Memory B cell (primary cell): ENCODE results near the gene SLC25A21.
"Not testable (repeated sequence)": the region's sequence is repeated elsewhere in the genome, so short reads cannot be mapped to it uniquely, and the experiment has no call there.

Source experiments
- ATAC-seq: fragments of 150-1000 bp; cut with Tn5 transposase; 2 replicates; pipeline ENCODE4 v1.10.0; 2021; ENCODE audit warnings: low read depth, mild to moderate bottlenecking, moderate library complexity
- DNase-seq, 2 donors: peaks; one replicate each; pipeline ENCODE4 v3.0.0; 2022; ENCODE audit warnings: low spot score in 2 of 2
- H3K27ac Mint-ChIP-seq: one replicate; pipeline ENCODE4 v1.8.0; 2022; ENCODE audit warnings: mild to moderate bottlenecking, moderate library complexity, mixed read lengths
- H3K27me3 Mint-ChIP-seq: one replicate; pipeline ENCODE4 v1.8.0; 2022; ENCODE audit warnings: mixed read lengths
- H3K36me3 Mint-ChIP-seq: one replicate; pipeline ENCODE4 v1.8.0; 2022; ENCODE audit warnings: mild to moderate bottlenecking, mixed read lengths
- H3K4me1 Mint-ChIP-seq: one replicate; pipeline ENCODE4 v1.8.0; 2022; ENCODE audit warnings: mixed read lengths
- H3K4me3 Mint-ChIP-seq: one replicate; pipeline ENCODE4 v1.8.0; 2022; ENCODE audit warnings: mild to moderate bottlenecking, moderate library complexity, mixed read lengths
- H3K9me3 Mint-ChIP-seq: one replicate; pipeline ENCODE4 v1.8.0; 2022; ENCODE audit warnings: mixed read lengths

Gene SLC25A21

DNA sequence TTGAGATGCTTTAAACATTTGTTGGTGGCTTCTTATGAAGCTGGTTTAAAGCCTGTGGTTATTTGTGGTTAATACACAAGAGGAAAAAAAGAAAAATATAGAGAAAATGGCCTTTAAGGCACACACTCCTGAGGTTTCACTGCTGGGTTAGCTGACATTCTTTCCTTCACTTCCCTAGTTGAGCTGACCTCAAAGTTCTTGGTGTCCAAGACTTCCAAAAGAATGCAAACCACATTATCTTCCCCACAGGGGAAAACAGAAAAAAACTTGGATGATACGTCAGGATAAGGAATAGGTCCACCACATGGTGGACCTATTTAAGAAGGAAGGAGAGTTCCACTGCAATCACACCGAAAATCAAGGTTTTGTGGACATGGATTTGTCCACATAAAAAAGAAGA, 94.3 kb downstream of the SLC25A21 start:
- no peak overlapping the region for H3K27ac Mint-ChIP-seq

DNA sequence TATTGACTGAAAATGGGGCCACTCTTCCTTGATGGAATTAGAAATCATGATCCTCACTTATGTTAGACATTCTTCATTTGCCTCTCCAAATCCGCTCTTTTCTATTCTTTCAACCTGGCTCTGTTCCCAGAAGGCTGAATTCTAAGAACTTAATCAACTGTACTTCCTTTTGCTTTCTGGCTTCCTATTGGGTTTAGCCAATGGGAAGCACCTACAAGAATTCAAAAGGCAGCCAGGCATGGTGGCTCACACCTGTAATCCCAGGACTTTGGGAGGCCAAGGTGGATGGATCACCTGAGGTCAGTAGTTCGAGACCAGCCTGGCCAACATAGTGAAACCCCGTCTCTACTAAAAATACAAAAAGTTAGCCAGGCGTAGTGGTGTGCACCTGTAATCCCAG, 98.1 kb downstream of the SLC25A21 start:
- ATAC-seq, H3K4me1 Mint-ChIP-seq, H3K9me3 Mint-ChIP-seq, H3K27ac Mint-ChIP-seq, DNase-seq, H3K27me3 Mint-ChIP-seq, H3K4me3 Mint-ChIP-seq, H3K36me3 Mint-ChIP-seq: not testable (repeated sequence)

More for the DNA sequence above, 94.3 kb downstream of the SLC25A21 start:
- Mint-ChIP-seq H3K4me3 (no peak overlapping the region), H3K36me3 (no peaks in the 10 kb centered on the region), H3K9me3 (peaks cover 6% of the 10 kb centered on the region), H3K27me3 (no peaks in the 10 kb centered on the region), H3K4me1 (no peaks in the 10 kb centered on the region)
- DNase-seq (no peak), ATAC-seq (no peak)

DNA sequence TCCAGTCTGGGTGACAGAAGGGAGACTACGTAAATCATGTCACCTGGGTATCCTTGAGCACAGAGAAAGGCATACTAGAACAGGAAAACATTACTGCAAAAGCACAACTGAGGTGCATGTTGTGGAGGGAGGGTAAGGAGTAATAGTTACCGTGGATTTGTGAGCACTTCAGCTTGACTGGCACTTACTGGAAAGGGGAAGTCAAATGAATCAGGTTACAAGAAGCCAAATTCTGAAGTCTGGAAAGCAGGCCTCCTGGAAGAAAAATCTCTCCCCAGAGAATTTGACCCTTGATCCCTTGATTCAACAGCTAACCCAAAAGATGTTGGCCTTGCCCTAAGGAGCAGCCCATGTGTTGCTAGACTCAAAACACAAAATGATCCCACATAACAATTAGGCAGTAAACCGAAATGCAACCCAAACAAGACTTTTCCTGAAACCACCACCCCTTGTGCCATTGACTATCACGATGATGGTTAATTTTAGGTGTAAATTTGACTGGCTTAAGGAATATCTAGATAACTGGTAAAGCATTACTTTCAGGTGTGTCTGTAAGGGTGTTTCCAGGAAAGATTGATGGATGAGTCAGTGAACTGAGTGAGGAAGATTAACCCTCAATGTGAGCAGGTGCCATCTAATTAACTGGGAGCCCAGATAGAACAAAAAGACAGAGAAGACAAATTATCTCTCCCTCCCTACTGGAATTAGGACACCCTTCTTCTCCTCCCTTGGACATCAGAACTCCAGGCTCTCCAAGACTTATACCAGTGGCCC, 108.8 kb downstream of the SLC25A21 start:
- Mint-ChIP-seq H3K9me3 (peaks cover 2% of the 10 kb centered on the region), H3K27ac (no peak overlapping the region), H3K4me1 (no peaks in the 10 kb centered on the region), H3K27me3 (no peaks in the 10 kb centered on the region), H3K36me3 (no peaks in the 10 kb centered on the region), H3K4me3 (no peak overlapping the region)
- DNase-seq (no peak), ATAC-seq (no peak)

DNA sequence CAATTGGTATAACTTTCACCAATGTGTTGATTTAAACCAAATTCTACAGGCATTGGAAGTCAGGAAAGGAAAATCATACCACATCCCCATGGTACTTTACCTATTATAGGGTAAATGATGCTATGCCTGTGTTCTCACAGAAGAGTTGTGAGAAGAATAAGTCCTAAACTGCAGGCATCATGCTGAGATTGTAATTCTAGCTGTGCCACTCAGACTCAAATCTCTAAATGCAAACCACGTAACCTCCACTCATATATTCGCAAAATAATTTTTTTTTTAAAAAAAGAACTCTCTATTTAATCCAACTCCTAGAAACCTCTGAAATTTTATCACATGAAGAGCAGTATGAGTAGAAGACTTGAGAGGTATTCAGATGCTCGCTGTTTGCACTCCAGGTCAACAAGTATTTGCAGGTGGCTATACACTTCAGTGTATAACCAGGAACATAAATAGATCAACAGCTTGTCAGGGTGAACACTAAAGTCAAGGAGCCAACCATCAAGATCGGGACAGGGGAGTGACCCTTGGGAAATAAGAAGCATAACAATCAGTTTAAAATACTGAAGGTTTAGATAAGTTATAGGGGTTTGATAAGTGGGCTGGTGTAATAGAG, 110.1 kb downstream of the SLC25A21 start:
- ATAC-seq, result no peak

GRCh38 chr14:37061697-37062096, 110.7 kb downstream of the SLC25A21 start:
- no peak for DNase-seq
- Mint-ChIP-seq H3K4me1 (no peaks in the 10 kb centered on the region), H3K27me3 (no peaks in the 10 kb centered on the region), H3K4me3 (no peak overlapping the region), H3K27ac (no peak overlapping the region), H3K9me3 (no peaks in the 10 kb centered on the region), H3K36me3 (no peaks in the 10 kb centered on the region)
- no peak for ATAC-seq

More for the DNA sequence above, 110.1 kb downstream of the SLC25A21 start:
- no peaks in the 10 kb centered on the region for H3K27me3 Mint-ChIP-seq
- DNase-seq, result no peak
- H3K4me3 Mint-ChIP-seq, result no peak overlapping the region
- H3K9me3 Mint-ChIP-seq, result peaks cover 2% of the 10 kb centered on the region
- H3K36me3 Mint-ChIP-seq, result no peaks in the 10 kb centered on the region
- H3K27ac Mint-ChIP-seq, result no peak overlapping the region
- H3K4me1 Mint-ChIP-seq, result no peaks in the 10 kb centered on the region

DNA sequence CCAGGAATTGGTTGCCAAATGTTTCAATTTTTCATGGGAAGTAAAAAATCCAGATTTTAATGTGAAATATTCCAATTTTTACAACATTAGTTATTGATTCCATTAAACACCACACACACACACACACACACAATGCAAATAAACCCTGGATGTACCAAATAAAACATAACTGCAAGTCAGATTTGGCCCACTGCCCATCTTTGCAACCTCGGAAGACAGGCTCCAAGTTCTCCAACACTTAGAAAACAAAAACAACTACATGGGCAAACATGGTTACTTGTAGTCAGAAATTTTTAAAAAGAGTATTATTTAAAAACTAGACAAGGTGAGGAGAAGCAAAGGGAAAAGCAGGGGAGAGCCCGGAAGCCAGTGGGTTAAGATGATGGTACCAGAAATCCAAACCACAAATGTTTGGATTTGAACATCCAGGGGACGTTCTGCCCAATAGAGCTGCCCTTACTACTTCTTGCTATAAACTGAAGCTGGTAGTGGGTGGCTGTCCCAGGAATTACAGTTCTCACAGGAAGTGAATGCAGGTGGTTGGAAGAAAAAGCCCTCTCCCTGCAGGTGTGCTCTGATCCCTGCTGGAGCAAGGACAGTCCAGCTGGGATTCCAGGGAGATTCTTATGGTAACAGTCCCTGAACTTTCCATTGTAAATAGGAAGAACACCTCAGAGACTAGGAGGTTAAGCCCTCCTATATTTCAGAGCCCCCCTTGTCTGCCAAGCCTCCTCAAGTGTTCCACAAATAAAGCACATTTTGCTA, 111.7 kb downstream of the SLC25A21 start:
- Mint-ChIP-seq H3K4me1 (no peaks in the 10 kb centered on the region), H3K27me3 (no peaks in the 10 kb centered on the region), H3K4me3 (no peak overlapping the region), H3K36me3 (no peaks in the 10 kb centered on the region), H3K9me3 (peaks cover 1% of the 10 kb centered on the region), H3K27ac (no peak overlapping the region)
- DNase-seq, result no peak
- ATAC-seq, result no peak

DNA sequence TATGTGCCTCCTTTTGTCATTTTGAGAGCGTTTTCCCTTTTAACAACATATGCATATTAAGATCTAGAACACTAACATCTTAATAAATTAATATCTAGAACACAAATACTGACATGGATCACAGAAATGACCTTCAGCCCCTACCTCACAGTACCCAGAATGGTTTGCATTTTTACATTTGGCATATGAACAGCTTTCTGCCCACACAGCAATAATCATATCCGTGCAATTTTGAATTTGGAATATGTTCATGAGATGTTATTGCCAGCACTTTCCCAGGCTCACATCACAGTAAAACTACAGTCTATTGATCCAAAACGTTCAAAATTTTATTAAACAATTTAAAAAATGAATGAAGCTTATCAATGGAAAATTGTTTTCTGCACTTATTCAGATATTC, 114.6 kb downstream of the SLC25A21 start:
- Mint-ChIP-seq H3K27me3 (no peaks in the 10 kb centered on the region), H3K4me3 (no peak overlapping the region), H3K4me1 (no peaks in the 10 kb centered on the region), H3K36me3 (no peaks in the 10 kb centered on the region), H3K27ac (no peak overlapping the region), H3K9me3 (peaks cover 6% of the 10 kb centered on the region)
- DNase-seq (no peak), ATAC-seq (no peak)

- no peaks in the 10 kb centered on the region for H3K36me3 Mint-ChIP-seq
- H3K4me3 Mint-ChIP-seq, result no peak overlapping the region
- H3K9me3 Mint-ChIP-seq, result peaks cover 6% of the 10 kb centered on the region
- no peak for DNase-seq
- no peak overlapping the region for H3K27ac Mint-ChIP-seq
- no peak for ATAC-seq
- H3K4me1 Mint-ChIP-seq, result no peaks in the 10 kb centered on the region
- no peaks in the 10 kb centered on the region for H3K27me3 Mint-ChIP-seq
Measured at GRCh38 chr14:37056473-37056872, 115.9 kb downstream of the SLC25A21 start.

GRCh38 chr14:37054869-37055268, 117.5 kb downstream of the SLC25A21 start:
- H3K4me1 Mint-ChIP-seq, result no peaks in the 10 kb centered on the region
- ATAC-seq, result no peak
- DNase-seq, result no peak
- no peaks in the 10 kb centered on the region for H3K27me3 Mint-ChIP-seq
- peaks cover 6% of the 10 kb centered on the region for H3K9me3 Mint-ChIP-seq
- H3K27ac Mint-ChIP-seq, result no peak overlapping the region
- no peak overlapping the region for H3K4me3 Mint-ChIP-seq
- H3K36me3 Mint-ChIP-seq, result no peaks in the 10 kb centered on the region

- Mint-ChIP-seq H3K4me1 (no peaks in the 10 kb centered on the region), H3K9me3 (peaks cover 6% of the 10 kb centered on the region), H3K4me3 (no peak overlapping the region), H3K36me3 (no peaks in the 10 kb centered on the region), H3K27me3 (no peaks in the 10 kb centered on the region), H3K27ac (no peak overlapping the region)
- ATAC-seq (no peak), DNase-seq (no peak)
Measured at GRCh38 chr14:37054144-37054543, 118.3 kb downstream of the SLC25A21 start.

- ATAC-seq, result no peak
- no peak for DNase-seq
- Mint-ChIP-seq H3K27ac (no peak overlapping the region), H3K9me3 (peaks cover 6% of the 10 kb centered on the region), H3K27me3 (no peaks in the 10 kb centered on the region), H3K4me3 (no peak overlapping the region), H3K36me3 (no peaks in the 10 kb centered on the region), H3K4me1 (no peaks in the 10 kb centered on the region)
Measured at GRCh38 chr14:37051680-37052079, 120.7 kb downstream of the SLC25A21 start.

GRCh38 chr14:37051153-37051552, 121.3 kb downstream of the SLC25A21 start:
- no peaks in the 10 kb centered on the region for H3K36me3 Mint-ChIP-seq
- H3K27ac Mint-ChIP-seq, result no peak overlapping the region
- H3K9me3 Mint-ChIP-seq, result peaks cover 6% of the 10 kb centered on the region
- ATAC-seq, result no peak
- no peak overlapping the region for H3K4me3 Mint-ChIP-seq
- no peaks in the 10 kb centered on the region for H3K4me1 Mint-ChIP-seq
- DNase-seq, result no peak
- no peaks in the 10 kb centered on the region for H3K27me3 Mint-ChIP-seq

- no peak for DNase-seq
Measured at GRCh38 chr14:37048666-37049071, 123.7 kb downstream of the SLC25A21 start.

GRCh38 chr14:37047996-37048395, 124.4 kb downstream of the SLC25A21 start:
- no peaks in the 10 kb centered on the region for H3K27me3 Mint-ChIP-seq
- H3K36me3 Mint-ChIP-seq, result no peaks in the 10 kb centered on the region
- ATAC-seq (no peak), DNase-seq (no peak)
- H3K4me3 Mint-ChIP-seq, result no peak overlapping the region
- H3K4me1 Mint-ChIP-seq, result no peaks in the 10 kb centered on the region
- H3K27ac Mint-ChIP-seq, result no peak overlapping the region
- H3K9me3 Mint-ChIP-seq, result peaks cover 2% of the 10 kb centered on the region

More at GRCh38 chr14:37048666-37049071, 123.7 kb downstream of the SLC25A21 start:
- H3K27me3 Mint-ChIP-seq, result no peaks in the 10 kb centered on the region
- no peak for ATAC-seq
- H3K36me3 Mint-ChIP-seq, result no peaks in the 10 kb centered on the region
- no peak overlapping the region for H3K27ac Mint-ChIP-seq
- H3K4me3 Mint-ChIP-seq, result no peak overlapping the region
- no peaks in the 10 kb centered on the region for H3K4me1 Mint-ChIP-seq
- H3K9me3 Mint-ChIP-seq, result peaks cover 4% of the 10 kb centered on the region
